Esophagus muscularis mucosa (tissue), 4 donors: ENCODE results near the gene CFB.
"Not testable (repeated sequence)": the region's sequence is repeated elsewhere in the genome, so short reads cannot be mapped to it uniquely, and the experiment has no call there.

ENCODE experiments used
- CTCF ChIP-seq, 3 experiments: fragments of 200-600 bp in 2 of 3; fragments of 450-650 bp in 1 of 3; sonication (generic) in 2 of 3; IDR thresholded peaks; one replicate each; pipeline ENCODE4 v1.5.1; 2017 to 2019; ENCODE audit warnings: antibody characterized with exemption in 3 of 3, mild to moderate bottlenecking in 2 of 3, moderate library complexity in 1 of 3
- EP300 ChIP-seq: sonication (generic); formaldehyde crosslinking; IDR thresholded peaks from one replicate; pipeline ENCODE4 v1.6.1; 2017; ENCODE audit warnings: antibody characterized with exemption
- POLR2A ChIP-seq: fragments of 450-650 bp; IDR thresholded peaks from one replicate; pipeline ENCODE4 v1.6.1; 2017; ENCODE audit warnings: antibody characterized with exemption, moderate library complexity, mild to moderate bottlenecking, low read depth
- POLR2AphosphoS5 ChIP-seq, 2 donors: sonication (generic); formaldehyde crosslinking; IDR thresholded peaks; one replicate each; pipeline ENCODE4 v1.6.1; 2017; ENCODE audit warnings: antibody characterized with exemption in 2 of 2

GRCh38 chr6:31989363-31989762, 43.5 kb downstream of the CFB start:
- TF ChIP-seq CTCF (IDR thresholded peaks at IDR 0.05); POLR2AphosphoS5 (IDR thresholded peaks at IDR 0.05); POLR2A; EP300: not testable (repeated sequence)
